Dedifferentiated amniotic fluid mesenchymal stem cell (primary cell): Measurements from ENCODE around the gene AFM.

ENCODE experiments used
- DNase-seq: peaks from one replicate; pipeline ENCODE4 v3.0.0-alpha.2; 2016; ENCODE audit errors: extremely low spot score

Gene AFM

DNA sequence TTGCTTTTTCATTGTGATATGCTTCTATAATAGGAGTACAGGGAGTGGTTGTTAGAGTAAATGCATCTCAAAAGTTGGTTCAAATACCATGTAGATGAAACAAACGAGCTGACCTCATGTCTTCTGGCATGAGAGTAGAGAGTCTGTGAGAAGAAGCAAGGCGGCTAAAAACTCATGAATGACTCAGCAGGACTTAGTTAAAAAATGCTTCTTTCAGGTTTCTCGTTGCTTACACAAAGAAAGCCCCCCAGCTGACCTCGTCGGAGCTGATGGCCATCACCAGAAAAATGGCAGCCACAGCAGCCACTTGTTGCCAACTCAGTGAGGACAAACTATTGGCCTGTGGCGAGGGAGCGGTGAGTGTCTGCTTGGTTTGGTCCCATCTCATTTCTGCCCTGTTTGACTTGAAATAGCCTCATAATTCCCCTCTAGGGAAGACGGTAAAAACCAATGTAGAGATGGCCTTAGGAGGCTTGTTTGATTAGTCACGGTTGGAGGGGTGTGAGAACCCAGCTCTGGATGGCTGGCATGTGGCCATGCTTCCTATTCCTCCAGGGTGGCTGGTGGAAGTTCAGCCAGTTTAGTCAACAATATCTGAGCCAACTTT is 31.0 kb upstream of the AFM start:
- peak; percentile 84 for DNase-seq

DNA sequence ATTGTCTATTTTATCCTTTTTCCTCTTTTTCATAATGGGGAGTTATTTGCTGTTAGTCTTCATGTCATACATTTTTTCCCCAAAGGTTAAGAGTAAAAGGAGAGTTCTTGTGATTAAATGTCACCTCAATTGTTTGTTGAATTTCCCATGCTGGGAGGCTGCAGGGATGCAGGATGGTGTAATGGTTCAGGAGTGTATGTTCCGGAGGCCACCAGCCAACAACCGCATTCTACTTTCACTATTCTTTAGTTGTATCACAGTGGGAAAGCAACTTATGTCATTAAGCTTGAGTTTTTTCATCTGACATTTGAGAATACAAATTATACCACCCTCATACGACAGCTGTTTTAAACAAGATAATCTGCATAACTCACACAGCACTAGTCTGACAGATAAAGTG is 30.1 kb upstream of the AFM start:
- DNase-seq, result no peak

DNA sequence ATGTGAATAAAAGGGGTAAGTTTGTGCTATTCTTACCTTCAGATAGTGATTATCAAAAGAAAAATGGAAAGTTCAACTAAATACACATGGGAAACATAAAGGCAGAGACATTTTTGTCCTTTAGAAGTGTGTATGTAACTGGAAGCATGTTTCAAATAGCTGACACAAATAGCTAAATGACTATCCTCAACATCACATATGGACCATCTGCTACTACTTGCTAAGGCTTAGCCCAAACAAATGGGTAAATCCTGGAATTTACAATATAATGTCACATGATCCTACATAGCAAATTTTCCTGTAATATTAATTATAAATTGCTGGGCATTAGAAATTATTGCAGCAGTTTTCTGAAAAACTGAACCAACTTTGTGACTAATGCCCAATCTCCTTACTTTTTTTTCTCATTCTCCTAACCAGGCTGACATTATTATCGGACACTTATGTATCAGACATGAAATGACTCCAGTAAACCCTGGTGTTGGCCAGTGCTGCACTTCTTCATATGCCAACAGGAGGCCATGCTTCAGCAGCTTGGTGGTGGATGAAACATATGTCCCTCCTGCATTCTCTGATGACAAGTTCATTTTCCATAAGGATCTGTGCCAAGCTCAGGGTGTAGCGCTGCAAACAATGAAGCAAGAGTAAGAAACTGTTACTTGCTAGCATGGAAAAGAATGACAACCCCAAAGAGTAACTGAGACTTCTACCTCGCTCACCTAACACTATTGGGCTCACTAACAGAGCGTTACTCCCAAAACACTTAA is 29.4 kb upstream of the AFM start:
- DNase-seq, result no peak

DNA sequence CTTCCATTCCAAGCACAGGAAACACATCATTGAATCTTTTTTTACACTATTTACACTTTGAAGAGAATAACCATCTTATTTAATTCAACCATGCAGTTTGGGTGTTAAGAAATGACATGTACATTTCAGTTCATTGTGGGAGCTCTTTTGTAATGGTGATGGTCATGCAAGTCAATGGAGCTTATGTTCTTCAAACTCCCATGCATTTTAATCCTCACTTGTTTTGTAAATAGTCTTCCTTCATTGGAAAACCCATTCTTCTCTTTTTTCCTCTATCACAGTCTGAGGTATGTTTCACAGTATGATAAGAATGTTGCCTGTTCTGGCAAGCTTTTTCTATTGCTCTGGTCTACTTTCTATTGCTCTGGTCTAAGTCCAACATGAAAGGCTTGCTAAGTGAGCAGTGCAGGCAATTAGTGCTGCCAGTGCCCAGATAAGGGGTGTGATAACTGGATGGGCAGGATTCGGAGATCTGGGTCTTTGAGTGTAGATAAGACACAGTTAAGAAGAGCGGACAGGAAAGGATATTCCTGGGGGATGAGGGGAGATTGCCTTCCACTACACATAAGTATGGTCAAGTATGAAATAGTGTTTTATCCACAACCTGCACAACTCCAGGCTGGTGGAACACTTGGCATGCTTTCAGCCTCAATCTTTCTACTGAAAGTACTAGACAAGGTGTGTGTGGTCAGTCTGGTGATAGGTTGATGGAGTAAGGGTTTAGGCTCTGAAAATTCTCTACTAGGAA is 28.4 kb upstream of the AFM start:
- DNase-seq, result no peak

DNA sequence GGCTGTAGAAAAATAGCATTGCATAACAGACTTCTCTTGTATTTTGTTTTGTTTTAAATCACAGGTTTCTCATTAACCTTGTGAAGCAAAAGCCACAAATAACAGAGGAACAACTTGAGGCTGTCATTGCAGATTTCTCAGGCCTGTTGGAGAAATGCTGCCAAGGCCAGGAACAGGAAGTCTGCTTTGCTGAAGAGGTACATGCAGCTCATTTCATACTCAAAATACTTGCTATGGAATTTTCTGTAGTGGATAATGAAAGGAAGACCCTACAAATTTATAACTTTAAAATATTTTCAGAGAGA is 27.9 kb upstream of the AFM start:
- no peak for DNase-seq

DNA sequence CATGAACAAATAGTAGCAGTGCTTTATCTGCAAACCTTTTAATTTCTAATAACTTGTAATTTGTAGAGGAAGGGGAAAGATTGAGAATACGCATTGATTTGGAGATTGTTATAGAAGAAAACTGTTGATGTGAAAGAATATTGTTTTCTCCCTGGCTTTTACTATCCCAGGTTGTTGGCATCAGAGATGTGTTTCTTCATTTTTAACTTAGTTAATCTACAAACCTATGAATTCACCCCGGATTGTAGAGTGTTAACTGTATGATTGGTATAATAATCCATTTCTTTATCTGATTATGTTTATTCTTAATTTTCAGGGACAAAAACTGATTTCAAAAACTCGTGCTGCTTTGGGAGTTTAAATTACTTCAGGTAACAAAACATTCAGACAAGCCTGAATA is 26.6 kb upstream of the AFM start:
- no peak for DNase-seq

DNA sequence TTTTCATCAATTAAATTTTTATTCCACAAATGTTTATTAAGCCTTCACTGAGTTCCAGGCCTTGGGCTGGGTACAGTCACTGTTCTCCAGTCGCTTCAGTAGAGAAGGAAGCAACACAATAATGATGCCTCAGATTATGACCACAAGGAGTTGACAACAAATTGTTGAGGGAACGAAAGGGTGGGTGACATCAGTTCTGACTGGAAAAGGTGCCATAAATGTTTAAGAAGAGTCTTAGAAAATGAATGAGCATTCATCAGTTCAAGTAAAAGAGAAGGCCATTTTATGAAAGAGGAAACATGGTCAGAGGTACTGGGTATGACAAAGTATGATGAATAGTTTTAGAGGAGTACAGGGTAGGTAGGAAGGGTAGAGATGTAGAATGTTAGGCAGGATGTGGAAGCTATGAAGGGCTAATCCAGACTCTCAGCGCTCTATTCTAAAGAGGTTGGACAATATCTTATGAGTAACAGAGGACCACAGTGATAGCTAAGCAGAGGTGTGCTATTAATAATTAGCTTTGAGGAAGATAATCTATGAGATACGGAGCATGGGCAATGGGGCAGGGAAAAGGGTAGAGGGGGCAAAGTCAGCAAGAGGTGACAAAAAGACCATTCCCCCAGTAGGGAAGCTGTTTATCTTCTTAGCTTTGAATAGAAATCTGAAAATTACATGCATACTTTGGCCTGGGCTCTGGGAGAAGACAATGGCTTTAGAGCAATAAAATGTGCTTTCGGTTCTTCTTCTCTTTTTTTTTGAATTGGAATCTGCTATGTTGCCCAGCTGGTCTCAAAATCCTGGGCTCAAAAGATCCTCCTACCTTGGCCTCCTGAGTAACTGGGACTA is 25.1 kb upstream of the AFM start:
- DNase-seq, result no peak

- no peak for DNase-seq
These were observed 23.1 kb upstream of the AFM start for GRCh38 chr4:73458184-73459047.

DNA sequence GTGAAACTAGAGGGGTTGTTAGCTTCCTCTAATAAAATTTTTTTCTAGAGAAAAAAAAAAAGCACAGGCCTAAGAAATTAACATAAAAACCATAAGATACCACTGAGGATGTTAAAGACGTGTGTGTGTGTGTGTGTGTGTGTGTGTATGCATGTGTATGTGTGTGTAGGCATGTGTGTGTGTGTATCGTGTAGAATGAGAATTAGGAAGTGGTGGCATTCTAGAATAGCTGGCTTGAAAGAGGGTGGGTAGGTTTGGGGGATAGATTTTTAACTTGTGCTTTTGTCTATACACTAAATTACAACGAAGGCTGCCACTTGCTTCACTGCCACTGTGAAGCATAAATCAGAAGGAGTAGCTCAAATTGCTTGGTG is 22.5 kb upstream of the AFM start:
- DNase-seq, result no peak

DNA sequence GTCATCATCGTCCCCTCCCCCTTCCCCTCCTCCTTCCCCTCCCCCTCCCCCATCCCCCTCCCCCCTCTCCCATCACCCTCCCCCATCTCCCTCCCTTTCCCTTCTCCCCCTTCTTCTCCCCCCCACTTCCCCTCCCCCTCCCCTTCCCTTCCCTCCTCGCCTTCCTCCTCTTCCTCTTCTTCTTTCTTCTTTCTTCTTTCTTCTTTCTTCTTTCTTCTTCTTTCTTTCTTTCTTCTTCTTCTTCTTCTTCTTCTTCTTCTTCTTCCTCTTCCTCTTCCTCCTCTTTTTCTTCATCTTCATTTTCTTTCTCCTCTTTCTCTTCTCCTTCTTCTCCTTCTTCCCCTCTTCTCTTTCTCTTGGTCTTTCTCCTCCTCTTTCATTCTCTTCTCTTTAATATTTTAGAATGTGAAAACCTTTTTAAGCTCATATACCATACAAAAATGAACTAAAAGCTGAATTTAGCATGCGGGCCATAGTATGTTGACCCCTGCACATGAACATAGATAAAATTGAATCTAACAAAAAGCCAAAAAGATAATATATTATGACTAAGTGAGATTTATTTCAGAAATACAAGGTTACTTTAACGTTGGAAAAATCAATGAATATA is 20.5 kb upstream of the AFM start:
- no peak for DNase-seq

- no peak for DNase-seq
These were observed 13.4 kb upstream of the AFM start for GRCh38 chr4:73468170-73468569.

DNA sequence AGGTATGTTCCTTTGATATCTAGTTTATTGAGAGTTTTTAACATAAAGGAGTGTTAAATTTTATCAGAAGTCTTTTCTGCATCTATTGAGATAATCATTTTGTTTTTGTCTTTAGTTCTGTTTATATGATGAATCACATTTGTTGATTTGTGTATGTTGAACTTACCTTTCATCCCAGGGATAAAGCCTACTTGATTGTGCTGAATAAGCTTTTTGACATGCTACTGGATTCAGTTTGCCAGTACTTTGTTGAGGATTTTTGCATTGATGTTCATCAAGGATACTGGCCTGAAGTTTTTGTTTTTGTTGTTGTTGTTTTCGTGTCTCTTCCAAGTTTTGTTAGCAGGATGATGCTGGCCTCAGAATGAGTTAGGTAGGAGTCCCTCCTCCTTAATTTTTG is 10.8 kb upstream of the AFM start:
- no peak for DNase-seq

GRCh38 chr4:73477176-73477575 is 4.4 kb upstream of the AFM start:
- DNase-seq, result no peak

GRCh38 chr4:73479323-73479722 is 2.2 kb upstream of the AFM start:
- DNase-seq, result no peak

DNA sequence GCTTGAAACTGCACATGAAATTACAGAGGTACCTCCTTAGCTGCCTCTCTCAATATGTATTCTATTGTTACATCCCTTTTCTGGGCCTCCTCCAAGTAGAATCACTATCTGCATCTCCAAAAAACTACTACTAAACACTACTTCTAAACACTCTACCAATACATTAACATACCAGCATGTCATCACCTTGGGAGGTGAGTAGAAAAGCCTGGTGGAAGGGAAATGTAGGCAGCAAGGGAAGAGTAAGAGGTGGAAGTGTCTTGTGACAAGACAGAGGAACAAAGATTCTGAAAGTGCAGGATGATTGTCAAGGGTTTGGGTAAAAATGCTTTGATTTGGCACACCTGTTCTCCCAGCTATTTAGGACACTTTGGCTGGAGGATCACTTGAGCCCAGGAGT is 3.5 kb downstream of the AFM start:
- no peak for DNase-seq

- no peak for DNase-seq
These were observed 4.1 kb downstream of the AFM start for GRCh38 chr4:73485596-73485995.

DNA sequence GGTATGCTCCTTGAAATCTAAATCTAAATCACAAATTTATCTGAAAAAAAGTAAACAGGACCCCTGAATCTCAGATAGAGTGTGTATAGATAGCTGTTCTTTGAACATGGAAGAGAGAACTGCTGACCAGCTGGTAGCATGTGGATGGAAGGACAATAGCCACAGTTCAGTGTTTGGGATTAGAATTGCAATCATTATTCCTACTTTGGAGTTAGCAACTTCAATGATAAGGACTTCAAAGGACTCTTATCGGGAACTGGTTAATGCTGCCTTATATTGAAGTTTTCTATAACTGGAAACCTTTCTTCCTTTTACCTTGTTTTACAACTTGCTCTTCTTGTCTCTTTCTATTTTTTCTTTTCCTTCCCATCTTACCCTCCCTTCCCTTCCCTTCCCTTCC is 5.0 kb downstream of the AFM start:
- DNase-seq, result no peak

GRCh38 chr4:73487233-73487632 is 5.7 kb downstream of the AFM start:
- DNase-seq, result no peak

DNA sequence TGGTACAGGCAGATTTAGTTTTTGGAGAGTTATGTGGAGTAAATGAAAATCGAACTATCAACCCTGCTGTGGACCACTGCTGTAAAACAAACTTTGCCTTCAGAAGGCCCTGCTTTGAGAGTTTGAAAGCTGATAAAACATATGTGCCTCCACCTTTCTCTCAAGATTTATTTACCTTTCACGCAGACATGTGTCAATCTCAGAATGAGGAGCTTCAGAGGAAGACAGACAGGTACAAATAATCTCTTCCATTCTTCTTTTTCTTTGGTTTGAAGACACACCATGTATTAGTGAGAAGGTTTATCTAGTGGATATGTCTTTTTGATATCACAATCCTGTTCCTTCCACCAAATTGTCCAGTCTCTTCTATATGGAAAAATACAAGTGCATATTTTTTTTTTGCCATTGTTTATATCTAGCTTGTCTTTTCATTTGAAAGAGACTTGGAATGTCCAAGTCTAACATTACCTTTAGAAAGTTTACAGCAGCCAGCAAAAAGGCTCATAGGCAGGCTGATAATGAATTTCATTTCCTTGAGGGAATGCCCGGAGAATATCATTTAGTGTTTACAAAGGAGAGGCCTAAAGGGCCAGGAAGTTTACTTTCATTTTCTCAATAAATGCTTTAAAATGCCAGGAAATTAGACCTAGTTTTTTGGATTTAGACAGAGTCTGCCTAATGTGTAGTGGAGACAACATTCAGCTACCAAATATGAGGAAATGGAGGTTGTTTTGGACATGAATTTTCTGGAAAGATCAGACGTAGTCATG is 18.6 kb downstream of the AFM start:
- no peak for DNase-seq

GRCh38 chr4:73501664-73502265 is 20.2 kb downstream of the AFM start:
- DNase-seq, result no peak
